Measurements from ENCODE around the gene PTRH2. TPM values are rescaled to one million over a fixed set of nuclear protein-coding genes. Genes with fewer than 3 reads are reported as not detected.
"Not testable (repeated sequence)": the region's sequence is repeated elsewhere in the genome, so short reads cannot be mapped to it uniquely, and the experiment has no call there.

PTRH2 gene
- total RNA-seq, 2 experiments from 2014 or later, result 22.8 to 23.3 TPM

- no peak overlapping the region for H3K27ac Mint-ChIP-seq
- no peaks in the 10 kb centered on the region for H3K9me3 Mint-ChIP-seq
- POLR2A ChIA-PET, result interaction anchor here (1.5 kb wide), 1 partner anchor 20 kb away, joined by 8 read pairs; the partner anchor contains the start of genes PTRH2 and VMP1
- H3K27me3 Mint-ChIP-seq, result no peaks in the 10 kb centered on the region
- no peak overlapping the region for H3K4me3 Mint-ChIP-seq
- no peak for DNase-seq
- CTCF ChIA-PET, result interaction anchor here (0.5 to 0.6 kb wide), 2 partner anchors 81 to 244 kb away, joined by 3 to 7 read pairs; no protein-coding TSS in a partner anchor
- peaks cover 80% of the 10 kb centered on the region for H3K36me3 Mint-ChIP-seq (ENCODE audit: low read depth)
- peaks cover 7% of the 10 kb centered on the region for H3K4me1 Mint-ChIP-seq
Measured at GRCh38 chr17:59688008-59688407, 19.2 kb downstream of the PTRH2 start.

- Mint-ChIP-seq H3K4me1 (peaks cover 7% of the 10 kb centered on the region), H3K27ac (no peak overlapping the region), H3K36me3 (ENCODE audit: low read depth) (peaks cover 77% of the 10 kb centered on the region), H3K9me3 (no peaks in the 10 kb centered on the region), H3K27me3 (no peaks in the 10 kb centered on the region), H3K4me3 (no peak overlapping the region)
- no peak for DNase-seq
- CTCF ChIA-PET, result no interaction called here
- POLR2A ChIA-PET, result interaction anchor here (1.1 kb wide), 1 partner anchor 10 kb away, joined by 3 read pairs; no protein-coding TSS in a partner anchor
Measured at GRCh38 chr17:59684967-59685366, 22.3 kb downstream of the PTRH2 start.

- ChIA-PET POLR2A (interaction anchor here (0.6 to 1.6 kb wide), 3 partner anchors 23 to 943 kb away, joined by 3 to 4 read pairs (median 3); partner anchors contain the start of gene RPS6KB1), CTCF (interaction anchor here (0.5 kb wide), 1 partner anchor 127 kb away, joined by 3 read pairs; no protein-coding TSS in a partner anchor)
- no peak overlapping the region for H3K27ac Mint-ChIP-seq
- H3K27me3 Mint-ChIP-seq, result no peaks in the 10 kb centered on the region
- H3K9me3 Mint-ChIP-seq, result no peaks in the 10 kb centered on the region
- DNase-seq, result no peak
- H3K4me1 Mint-ChIP-seq, result no peaks in the 10 kb centered on the region
- peaks cover 74% of the 10 kb centered on the region for H3K36me3 Mint-ChIP-seq (ENCODE audit: low read depth)
- no peak overlapping the region for H3K4me3 Mint-ChIP-seq
Measured at GRCh38 chr17:59683283-59683682, 23.9 kb downstream of the PTRH2 start.

- no peak for DNase-seq
- H3K4me3 Mint-ChIP-seq, result no peak overlapping the region
- no peaks in the 10 kb centered on the region for H3K9me3 Mint-ChIP-seq
- ChIA-PET CTCF (no interaction called here), POLR2A (no interaction called here)
- no peak overlapping the region for H3K27ac Mint-ChIP-seq
- no peaks in the 10 kb centered on the region for H3K4me1 Mint-ChIP-seq
- peaks cover 72% of the 10 kb centered on the region for H3K36me3 Mint-ChIP-seq (ENCODE audit: low read depth)
- no peaks in the 10 kb centered on the region for H3K27me3 Mint-ChIP-seq
Measured at GRCh38 chr17:59680314-59680713, 26.9 kb downstream of the PTRH2 start.

GRCh38 chr17:59678918-59679317, 28.3 kb downstream of the PTRH2 start:
- H3K27ac Mint-ChIP-seq, result no peak overlapping the region
- no peaks in the 10 kb centered on the region for H3K4me1 Mint-ChIP-seq
- H3K9me3 Mint-ChIP-seq, result no peaks in the 10 kb centered on the region
- H3K27me3 Mint-ChIP-seq, result no peaks in the 10 kb centered on the region
- CTCF ChIA-PET, result no interaction called here
- no peak for DNase-seq
- H3K36me3 Mint-ChIP-seq (ENCODE audit: low read depth), result peaks cover 76% of the 10 kb centered on the region
- H3K4me3 Mint-ChIP-seq, result no peak overlapping the region
- POLR2A ChIA-PET, result interaction anchor here (0.9 kb wide), 1 partner anchor 9 kb away, joined by 3 read pairs; no protein-coding TSS in a partner anchor

GRCh38 chr17:59676716-59677115, 30.5 kb downstream of the PTRH2 start:
- peaks cover 66% of the 10 kb centered on the region for H3K36me3 Mint-ChIP-seq (ENCODE audit: low read depth)
- no peak overlapping the region for H3K27ac Mint-ChIP-seq
- no peaks in the 10 kb centered on the region for H3K27me3 Mint-ChIP-seq
- CTCF ChIA-PET, result no interaction called here
- peaks cover 6% of the 10 kb centered on the region for H3K4me1 Mint-ChIP-seq
- no peak overlapping the region for H3K4me3 Mint-ChIP-seq
- DNase-seq, result no peak
- H3K9me3 Mint-ChIP-seq, result no peaks in the 10 kb centered on the region
- POLR2A ChIA-PET, result interaction anchor here (3.9 kb wide), 1 partner anchor 57 kb away, joined by 14 read pairs; the partner anchor contains the start of gene CLTC

GRCh38 chr17:59675231-59675630, 32.0 kb downstream of the PTRH2 start:
- Mint-ChIP-seq H3K4me1 (peaks cover 14% of the 10 kb centered on the region), H3K9me3 (no peaks in the 10 kb centered on the region), H3K4me3 (no peak overlapping the region), H3K36me3 (ENCODE audit: low read depth) (peaks cover 67% of the 10 kb centered on the region), H3K27ac (no peak overlapping the region), H3K27me3 (no peaks in the 10 kb centered on the region)
- DNase-seq, result no peak
- ChIA-PET CTCF (interaction anchor here (1.5 kb wide), 1 partner anchor 32 kb away, joined by 4 read pairs; the partner anchor contains the start of genes PTRH2 and VMP1), POLR2A (interaction anchor here (1.1 to 3.9 kb wide), 5 partner anchors 26 to 55 kb away, joined by 3 to 14 read pairs (median 3); partner anchors contain the start of genes CLTC and PTRH2)

GRCh38 chr17:59671386-59671785, 35.8 kb downstream of the PTRH2 start:
- Mint-ChIP-seq H3K27ac (no peak overlapping the region), H3K9me3 (no peaks in the 10 kb centered on the region), H3K4me3 (no peak overlapping the region), H3K4me1 (peaks cover 31% of the 10 kb centered on the region), H3K36me3 (ENCODE audit: low read depth) (peaks cover 73% of the 10 kb centered on the region), H3K27me3 (no peaks in the 10 kb centered on the region)
- POLR2A ChIA-PET, result interaction anchor here (1.1 to 3.1 kb wide), 5 partner anchors 11 to 221 kb away, joined by 3 to 10 read pairs (median 4); partner anchors contain the start of genes CLTC and TUBD1
- CTCF ChIA-PET, result interaction anchor here (0.6 kb wide), 1 partner anchor 151 kb away, joined by 4 read pairs; no protein-coding TSS in a partner anchor
- DNase-seq, result no peak

GRCh38 chr17:59669944-59670343, 37.3 kb downstream of the PTRH2 start:
- Mint-ChIP-seq H3K9me3 (no peaks in the 10 kb centered on the region), H3K27ac (peak overlapping the region; percentile 12), H3K4me3 (no peak overlapping the region), H3K36me3 (ENCODE audit: low read depth) (peaks cover 77% of the 10 kb centered on the region), H3K27me3 (no peaks in the 10 kb centered on the region), H3K4me1 (peaks cover 31% of the 10 kb centered on the region)
- no peak for DNase-seq
- POLR2A ChIA-PET, result interaction anchor here (1.0 to 3.1 kb wide), 5 partner anchors 9 to 168 kb away, joined by 3 to 10 read pairs (median 5); partner anchors contain the start of gene CLTC
- CTCF ChIA-PET, result interaction anchor here (0.9 to 1.5 kb wide), 2 partner anchors 35 to 353 kb away, joined by 3 to 5 read pairs; no protein-coding TSS in a partner anchor

- no peaks in the 10 kb centered on the region for H3K27me3 Mint-ChIP-seq
- CTCF ChIA-PET, result interaction anchor here (0.9 to 1.5 kb wide), 2 partner anchors 34 to 353 kb away, joined by 3 to 5 read pairs; no protein-coding TSS in a partner anchor
- H3K4me1 Mint-ChIP-seq, result peaks cover 31% of the 10 kb centered on the region
- DNase-seq, result no peak
- POLR2A ChIA-PET, result interaction anchor here (1.0 to 3.1 kb wide), 5 partner anchors 9 to 169 kb away, joined by 3 to 8 read pairs (median 4); partner anchors contain the start of gene CLTC
- peak overlapping the region; percentile 10 for H3K27ac Mint-ChIP-seq
- H3K4me3 Mint-ChIP-seq, result no peak overlapping the region
- no peaks in the 10 kb centered on the region for H3K9me3 Mint-ChIP-seq
- peaks cover 77% of the 10 kb centered on the region for H3K36me3 Mint-ChIP-seq (ENCODE audit: low read depth)
Measured at GRCh38 chr17:59669411-59669810, 37.8 kb downstream of the PTRH2 start.

- Mint-ChIP-seq H3K36me3 (ENCODE audit: low read depth) (peaks cover 78% of the 10 kb centered on the region), H3K9me3 (no peaks in the 10 kb centered on the region), H3K4me1 (peaks cover 31% of the 10 kb centered on the region), H3K27me3 (no peaks in the 10 kb centered on the region), H3K27ac (peak overlapping the region; percentile 40), H3K4me3 (no peak overlapping the region)
- no peak for DNase-seq
- POLR2A ChIA-PET, result interaction anchor here (1.0 to 3.1 kb wide), 3 partner anchors 8 to 49 kb away, joined by 4 to 8 read pairs (median 5); partner anchors contain the start of gene CLTC
- CTCF ChIA-PET, result interaction anchor here (0.9 to 1.5 kb wide), 2 partner anchors 33 to 352 kb away, joined by 3 to 5 read pairs; no protein-coding TSS in a partner anchor
Measured at GRCh38 chr17:59668816-59669215, 38.4 kb downstream of the PTRH2 start.

GRCh38 chr17:59666235-59666634, 41.0 kb downstream of the PTRH2 start:
- Mint-ChIP-seq H3K4me1 (peaks cover 22% of the 10 kb centered on the region), H3K27ac (no peak overlapping the region), H3K27me3 (no peaks in the 10 kb centered on the region), H3K9me3 (no peaks in the 10 kb centered on the region), H3K4me3 (no peak overlapping the region), H3K36me3 (ENCODE audit: low read depth) (peaks cover 77% of the 10 kb centered on the region)
- no peak for DNase-seq
- ChIA-PET POLR2A (no interaction called here), CTCF (no interaction called here)

GRCh38 chr17:59656624-59657023, 50.6 kb downstream of the PTRH2 start:
- H3K9me3 Mint-ChIP-seq, H3K4me1 Mint-ChIP-seq, H3K27me3 Mint-ChIP-seq, H3K27ac Mint-ChIP-seq, DNase-seq, CTCF ChIA-PET, H3K4me3 Mint-ChIP-seq: not testable (repeated sequence)
- H3K36me3 Mint-ChIP-seq (ENCODE audit: low read depth), result peaks cover 77% of the 10 kb centered on the region
- POLR2A ChIA-PET, result interaction anchor here (0.9 to 1.6 kb wide), 2 partner anchors 37 to 50 kb away, joined by 3 to 14 read pairs; partner anchors contain the start of genes CLTC, PTRH2 and VMP1

All from activated CD4-positive, alpha-beta memory T cell treated with anti-CD3 and anti-CD28 coated beads, Interleukin-2, amount 10 ng/mL, durations not matched to agents 7 days and 5 days (primary cell).